AG04449 (cell line): Measurements from ENCODE around the gene PLSCR2.
"Not testable (repeated sequence)": the region's sequence is repeated elsewhere in the genome, so short reads cannot be mapped to it uniquely, and the experiment has no call there.

Experiments used
- CTCF ChIA-PET: fragments of 350-600 bp; formaldehyde crosslinking; extraction: SDS; loops from one replicate; lab custom pipeline; 2021; ENCODE audit warnings: antibody characterized with exemption; lab: Yijun Ruan, JAX
- POLR2A ChIA-PET: fragments of 400-600, 350-600 bp; formaldehyde crosslinking; extraction: SDS; loops from one replicate; lab custom pipeline; 2020; ENCODE audit warnings: antibody characterized with exemption, inconsistent platforms; lab: Yijun Ruan, JAX
- DNase-seq: peaks from one replicate; pipeline ENCODE4 v3.0.0-alpha.2; 2010; ENCODE audit warnings: low read depth, low spot score
- H3K4me3 ChIP-seq: 2 replicates; pipeline ENCODE4 v1.5.1; 2011; ENCODE audit warnings: low read depth, mild to moderate bottlenecking, control low read depth, low read length
- CTCF ChIP-seq: IDR thresholded peaks from one replicate; pipeline ENCODE4 v1.5.1; 2011; ENCODE audit warnings: mild to moderate bottlenecking, moderate library complexity, low read length, control low read depth, inconsistent platforms; ENCODE audit not compliant: insufficient read depth; ENCODE audit errors: missing control alignments

PLSCR2 gene

GRCh38 chr3:146491303-146491702 lies 21.9 kb upstream of the PLSCR2 start:
- no peak overlapping the region for H3K4me3 ChIP-seq
- peak; percentile 31 for DNase-seq
- ChIA-PET POLR2A (no interaction called here), CTCF (interaction anchor here (1.6 kb wide), 1 partner anchor 13 kb away, joined by 4 read pairs; no protein-coding TSS in a partner anchor)
- TF ChIP-seq CTCF = no peak

GRCh38 chr3:146485297-146485696 lies 15.9 kb upstream of the PLSCR2 start:
- POLR2A ChIA-PET = no interaction called here
- CTCF ChIA-PET = no interaction called here
- no peak overlapping the region for H3K4me3 ChIP-seq
- no peak for TF ChIP-seq CTCF
- DNase-seq = no peak

- CTCF ChIA-PET = no interaction called here
- no peak overlapping the region for H3K4me3 ChIP-seq
- no peak for TF ChIP-seq CTCF
- no peak for DNase-seq
- POLR2A ChIA-PET = no interaction called here
Observed at GRCh38 chr3:146476094-146476740, 6.9 kb upstream of the PLSCR2 start.

DNA sequence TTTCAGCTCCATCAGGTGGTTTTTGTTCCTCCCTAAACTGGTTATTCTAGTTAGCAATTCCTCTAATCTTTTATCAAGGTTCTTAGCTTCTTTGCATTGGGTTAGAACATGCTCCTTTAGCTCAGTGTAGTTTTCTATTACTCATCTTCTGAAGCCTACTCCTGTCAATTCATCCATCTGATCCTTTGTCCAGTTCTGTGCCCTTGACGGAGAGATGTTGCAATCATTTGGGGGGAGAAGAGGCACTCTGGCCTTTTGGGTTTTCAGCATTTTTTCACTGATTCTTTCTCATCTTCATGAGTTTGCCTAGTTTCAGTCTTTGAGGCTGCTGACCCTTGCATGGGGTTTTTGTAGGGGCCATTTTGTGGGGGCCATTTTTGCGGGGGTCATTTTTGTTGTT lies 5.6 kb upstream of the PLSCR2 start:
- CTCF ChIA-PET, POLR2A ChIA-PET, DNase-seq, H3K4me3 ChIP-seq: not testable (repeated sequence)

DNA sequence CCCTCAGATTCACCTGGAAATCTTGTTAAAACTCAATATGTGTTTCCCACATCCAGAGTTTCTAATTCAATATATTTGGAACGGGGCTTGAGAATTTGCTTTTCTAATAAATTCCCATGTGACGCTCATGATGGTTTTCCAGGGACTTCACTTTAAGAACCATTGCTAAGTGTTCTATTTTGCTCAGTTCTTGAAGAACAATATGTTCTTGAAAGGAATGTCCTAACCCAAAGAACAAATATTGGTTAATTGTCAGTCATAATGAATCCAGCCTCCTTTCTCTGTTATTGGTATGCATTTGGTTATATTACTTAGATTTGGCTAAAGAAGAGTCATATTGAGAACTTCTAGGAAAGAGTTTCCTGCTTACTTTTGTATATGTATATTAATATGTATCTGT lies 4.4 kb upstream of the PLSCR2 start:
- DNase-seq = no peak
- POLR2A ChIA-PET = no interaction called here
- TF ChIP-seq CTCF = no peak
- CTCF ChIA-PET = no interaction called here
- no peak overlapping the region for H3K4me3 ChIP-seq

- ChIA-PET POLR2A (no interaction called here), CTCF (no interaction called here)
- no peak for TF ChIP-seq CTCF
- no peak overlapping the region for H3K4me3 ChIP-seq
- no peak for DNase-seq
Observed at GRCh38 chr3:146472611-146473010, 3.2 kb upstream of the PLSCR2 start.

DNA sequence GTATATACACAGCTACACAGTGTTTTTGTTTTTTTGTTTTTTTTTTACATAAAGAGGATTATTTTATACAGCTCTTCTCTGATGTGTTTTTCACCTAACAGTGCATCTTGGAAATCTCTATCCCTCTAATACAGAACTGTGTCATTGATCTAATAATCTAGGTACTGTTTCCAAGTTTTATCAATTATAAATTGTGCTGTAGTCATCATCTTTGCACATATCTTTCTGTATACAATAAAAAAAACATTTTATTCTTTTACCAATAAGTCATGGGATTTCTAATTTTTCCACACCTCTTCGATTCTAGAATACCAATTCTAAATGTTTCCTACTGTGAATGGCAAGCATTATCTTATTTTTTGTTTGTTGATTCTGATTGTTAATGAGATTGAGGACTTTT lies 1.7 kb upstream of the PLSCR2 start:
- CTCF ChIA-PET = no interaction called here
- DNase-seq = no peak
- H3K4me3 ChIP-seq = no peak overlapping the region
- no peak for TF ChIP-seq CTCF
- POLR2A ChIA-PET = no interaction called here
